Activated CD4-positive, alpha-beta T cell treated with anti-CD3 and anti-CD28 coated beads, Interleukin-2, amount 50 U/mL, for 48 hours (primary cell): Measurements from ENCODE around the gene TM4SF4.

Experiments
- DNase-seq, 2 experiments: peaks; one replicate each; pipeline ENCODE4 v3.0.0-alpha.2; 2020

Gene TM4SF4

GRCh38 chr3:149515249-149515648 is 40.8 kb downstream of the TM4SF4 start:
- DNase-seq, result no peak

- DNase-seq, result no peak
These were observed 42.4 kb downstream of the TM4SF4 start for GRCh38 chr3:149516920-149517319.

GRCh38 chr3:149519912-149520311 is 45.4 kb downstream of the TM4SF4 start:
- no peak for DNase-seq

- DNase-seq, result no peak
These were observed 49.2 kb downstream of the TM4SF4 start for GRCh38 chr3:149523512-149524299.

- DNase-seq, result no peak
These were observed 53.2 kb downstream of the TM4SF4 start for GRCh38 chr3:149527531-149528339.

GRCh38 chr3:149528340-149528650 is 53.8 kb downstream of the TM4SF4 start:
- DNase-seq, result no peak

- DNase-seq, result no peak
These were observed 54.6 kb downstream of the TM4SF4 start for GRCh38 chr3:149529099-149529498.

GRCh38 chr3:149532489-149533180 is 58.1 kb downstream of the TM4SF4 start:
- no peak for DNase-seq

GRCh38 chr3:149534082-149534481 is 59.6 kb downstream of the TM4SF4 start:
- DNase-seq, result no peak

GRCh38 chr3:149534671-149535332 is 60.3 kb downstream of the TM4SF4 start:
- no peak for DNase-seq

- DNase-seq, result no peak
These were observed 60.8 kb downstream of the TM4SF4 start for GRCh38 chr3:149535333-149535685.

GRCh38 chr3:149536429-149536828 is 61.9 kb downstream of the TM4SF4 start:
- no peak for DNase-seq

GRCh38 chr3:149538371-149538770 is 63.9 kb downstream of the TM4SF4 start:
- DNase-seq, result no peak

GRCh38 chr3:149541091-149541491 is 66.6 kb downstream of the TM4SF4 start:
- DNase-seq, result no peak

- no peak for DNase-seq
These were observed 68.1 kb downstream of the TM4SF4 start for GRCh38 chr3:149542375-149543312.

- DNase-seq, result no peak
These were observed 70.6 kb downstream of the TM4SF4 start for GRCh38 chr3:149545049-149545448.

- no peak for DNase-seq
These were observed 72.9 kb downstream of the TM4SF4 start for GRCh38 chr3:149547413-149547812.

GRCh38 chr3:149547954-149548668 is 73.6 kb downstream of the TM4SF4 start:
- no peak for DNase-seq

- no peak for DNase-seq
These were observed 74.2 kb downstream of the TM4SF4 start for GRCh38 chr3:149548669-149549065.

- DNase-seq, result no peak
These were observed 77.0 kb downstream of the TM4SF4 start for GRCh38 chr3:149551500-149551899.

- no peak for DNase-seq
These were observed 78.2 kb downstream of the TM4SF4 start for GRCh38 chr3:149552700-149553099.
